ENCODE measurements around the gene MTA1. TPM values are rescaled to one million over a fixed set of nuclear protein-coding genes. Genes with fewer than 3 reads are reported as not detected.

MTA1 gene
- polyA plus RNA-seq, 4 donors, result 28.4 to 98.9 (median 51.9) TPM

- Histone ChIP-seq H3K36me3 (ENCODE audit: control insufficient read depth in 3 of 3, insufficient read depth in 2 of 3, low read depth in 1 of 3, low read length in 3 of 3) (peaks cover 0 to 30% (median 4%) of the 10 kb centered on the region in 3 donors), H3K27me3 (ENCODE audit: control insufficient read depth in 3 of 3, insufficient read depth in 3 of 3, low read length in 3 of 3) (peaks cover 3 to 18% (median 5%) of the 10 kb centered on the region in 3 donors), H3K4me3 (ENCODE audit: low read depth in 1 of 3, low read length in 3 of 3) (peak overlapping the region in 1 of 3 donors; percentile 42), H3K9me3 (ENCODE audit: control insufficient read depth in 2 of 2, insufficient read depth in 1 of 2, low read depth in 1 of 2, low read length in 1 of 2) (no peaks in the 10 kb centered on the region), H3K4me1 (ENCODE audit: control insufficient read depth in 3 of 3, insufficient read depth in 2 of 3, low read depth in 1 of 3, low read length in 2 of 3) (peaks cover 0 to 38% (median 0%) of the 10 kb centered on the region in 3 donors), H3K27ac (ENCODE audit: low read depth in 1 of 3, low read length in 2 of 3) (peak overlapping the region in 2 of 3 donors; percentile 29 to 77)
- FAIRE-seq (no peak), DNase-seq (no peak)
- 21 to 37% (median 22%) methylated on average over 5 to 7 of the region's 7 CpGs for WGBS, 3 donors
Observed at GRCh38 chr14:105473033-105473676, 53.5 kb downstream of the MTA1 start.

- FAIRE-seq, result no peak
- H3K27ac ChIP-seq (ENCODE audit: low read depth in 1 of 3, low read length in 2 of 3), result peak overlapping the region in 2 of 3 donors; percentile 70 to 77
- peak overlapping the region; percentile 37 to 59 (median 42) for H3K4me3 ChIP-seq (ENCODE audit: low read depth in 1 of 3, low read length in 3 of 3)
- H3K36me3 ChIP-seq (ENCODE audit: control insufficient read depth in 3 of 3, insufficient read depth in 2 of 3, low read depth in 1 of 3, low read length in 3 of 3), result peaks cover 0 to 23% (median 4%) of the 10 kb centered on the region in 3 donors
- peaks cover 0 to 38% (median 0%) of the 10 kb centered on the region in 3 donors for H3K4me1 ChIP-seq (ENCODE audit: control insufficient read depth in 3 of 3, insufficient read depth in 2 of 3, low read depth in 1 of 3, low read length in 2 of 3)
- H3K9me3 ChIP-seq (ENCODE audit: control insufficient read depth in 2 of 2, insufficient read depth in 1 of 2, low read depth in 1 of 2, low read length in 1 of 2), result no peaks in the 10 kb centered on the region
- WGBS, 3 donors, result 0 to 2% (median 1%) methylated on average over 39 to 60 of the region's 60 CpGs
- peaks cover 3 to 21% (median 5%) of the 10 kb centered on the region in 3 donors for H3K27me3 ChIP-seq (ENCODE audit: control insufficient read depth in 3 of 3, insufficient read depth in 3 of 3, low read length in 3 of 3)
- DNase-seq, result peak; percentile 43 to 93
Observed at GRCh38 chr14:105473677-105474482, 54.3 kb downstream of the MTA1 start.

GRCh38 chr14:105474483-105475268 lies 55.0 kb downstream of the MTA1 start, which contains the start of gene CRIP2:
Gene CRIP2 (plus strand): TSS chr14:105474821. CDS start chr14:105474863, 42 bp downstream.
- peaks cover 3 to 27% (median 7%) of the 10 kb centered on the region in 3 donors for H3K27me3 ChIP-seq (ENCODE audit: control insufficient read depth in 3 of 3, insufficient read depth in 3 of 3, low read length in 3 of 3)
- H3K36me3 ChIP-seq (ENCODE audit: control insufficient read depth in 3 of 3, insufficient read depth in 2 of 3, low read depth in 1 of 3, low read length in 3 of 3), result peaks cover 0 to 20% (median under 1%) of the 10 kb centered on the region in 3 donors
- FAIRE-seq (no peak), DNase-seq (peak in 1 of 2 donors; percentile 76)
- no peaks in the 10 kb centered on the region for H3K9me3 ChIP-seq (ENCODE audit: control insufficient read depth in 2 of 2, insufficient read depth in 1 of 2, low read depth in 1 of 2, low read length in 1 of 2)
- peak within 1 kb of the TSS; percentile 48 to 59 (median 53) for H3K4me3 ChIP-seq (ENCODE audit: low read depth in 1 of 3, low read length in 3 of 3)
- 0 to 1% (median 1%) methylated on average over 62 to 118 of the region's 118 CpGs for WGBS, 3 donors
- peak within 1 kb of the TSS in 2 of 3 donors; percentile 77 to 86 for H3K27ac ChIP-seq (ENCODE audit: low read depth in 1 of 3, low read length in 2 of 3)
- H3K4me1 ChIP-seq (ENCODE audit: control insufficient read depth in 3 of 3, insufficient read depth in 2 of 3, low read depth in 1 of 3, low read length in 2 of 3), result peaks cover 0 to 38% (median 0%) of the 10 kb centered on the region in 3 donors

GRCh38 chr14:105475269-105476096 lies 55.9 kb downstream of the MTA1 start:
- peaks cover 0 to 41% (median 0%) of the 10 kb centered on the region in 3 donors for H3K4me1 ChIP-seq (ENCODE audit: control insufficient read depth in 3 of 3, insufficient read depth in 2 of 3, low read depth in 1 of 3, low read length in 2 of 3)
- H3K9me3 ChIP-seq (ENCODE audit: control insufficient read depth in 2 of 2, insufficient read depth in 1 of 2, low read depth in 1 of 2, low read length in 1 of 2), result no peaks in the 10 kb centered on the region
- WGBS, 3 donors, result 9 to 12% (median 12%) methylated on average over 42 to 48 of the region's 48 CpGs
- DNase-seq, result peak in 1 of 2 donors; percentile 50
- peak overlapping the region in 2 of 3 donors; percentile 37 to 86 for H3K27ac ChIP-seq (ENCODE audit: low read depth in 1 of 3, low read length in 2 of 3)
- FAIRE-seq, result no peak
- peaks cover 0 to 15% (median 0%) of the 10 kb centered on the region in 3 donors for H3K36me3 ChIP-seq (ENCODE audit: control insufficient read depth in 3 of 3, insufficient read depth in 2 of 3, low read depth in 1 of 3, low read length in 3 of 3)
- H3K4me3 ChIP-seq (ENCODE audit: low read depth in 1 of 3, low read length in 3 of 3), result peak overlapping the region; percentile 48 to 59 (median 53)
- peaks cover 3 to 30% (median 10%) of the 10 kb centered on the region in 3 donors for H3K27me3 ChIP-seq (ENCODE audit: control insufficient read depth in 3 of 3, insufficient read depth in 3 of 3, low read length in 3 of 3)

DNA sequence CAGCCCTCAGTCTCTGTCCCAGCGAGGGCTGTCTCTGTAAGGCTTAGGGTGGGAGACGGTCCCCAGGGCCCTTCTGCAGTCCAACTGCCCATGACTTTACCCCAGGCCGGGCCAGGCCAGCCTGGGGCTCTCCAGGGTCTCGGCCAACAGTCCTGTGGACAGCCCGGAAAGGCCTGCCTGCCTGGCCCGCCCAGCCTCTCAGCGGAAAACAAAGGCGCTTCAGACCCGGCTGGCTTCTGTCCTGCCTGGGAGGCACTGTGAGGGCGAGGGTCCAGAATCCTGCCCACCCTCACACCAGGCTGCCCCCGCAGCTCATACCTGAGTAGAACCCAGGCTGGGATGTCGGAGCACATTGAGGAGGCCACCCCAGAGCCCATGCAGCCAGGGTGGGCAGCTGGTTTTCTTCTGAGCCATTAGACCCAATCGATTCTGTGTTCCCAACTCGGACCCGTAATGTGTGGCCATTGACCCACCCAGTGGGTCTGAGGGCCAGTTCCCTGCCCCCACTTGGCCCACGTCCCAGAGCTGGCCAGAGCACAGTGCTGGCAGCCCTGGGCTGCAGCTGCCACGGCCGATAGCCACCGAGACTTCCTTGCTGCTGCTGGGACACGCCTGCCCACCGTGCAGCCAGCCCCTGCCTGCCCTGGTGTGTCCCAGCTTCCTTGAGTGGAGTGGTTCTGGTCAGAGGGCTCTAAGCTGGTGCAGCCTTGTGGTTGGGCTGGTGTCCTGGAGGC lies 56.6 kb downstream of the MTA1 start:
- Histone ChIP-seq H3K36me3 (ENCODE audit: control insufficient read depth in 3 of 3, insufficient read depth in 2 of 3, low read depth in 1 of 3, low read length in 3 of 3) (peaks cover 0 to 7% (median 0%) of the 10 kb centered on the region in 3 donors), H3K4me3 (ENCODE audit: low read depth in 1 of 3, low read length in 3 of 3) (peak overlapping the region in 2 of 3 donors; percentile 9 to 53), H3K4me1 (ENCODE audit: control insufficient read depth in 3 of 3, insufficient read depth in 2 of 3, low read depth in 1 of 3, low read length in 2 of 3) (peaks cover 0 to 45% (median 0%) of the 10 kb centered on the region in 3 donors), H3K9me3 (ENCODE audit: control insufficient read depth in 2 of 2, insufficient read depth in 1 of 2, low read depth in 1 of 2, low read length in 1 of 2) (no peaks in the 10 kb centered on the region), H3K27ac (ENCODE audit: low read depth in 1 of 3, low read length in 2 of 3) (peak overlapping the region in 2 of 3 donors; percentile 37 to 86), H3K27me3 (ENCODE audit: control insufficient read depth in 3 of 3, insufficient read depth in 3 of 3, low read length in 3 of 3) (peaks cover 3 to 30% (median 10%) of the 10 kb centered on the region in 3 donors)
- 32 to 36% (median 33%) methylated on average over 18 to 21 of the region's 21 CpGs for WGBS, 3 donors
- DNase-seq (peak in 1 of 2 donors; percentile 26), FAIRE-seq (no peak)

- Histone ChIP-seq H3K27ac (ENCODE audit: low read depth in 1 of 3, low read length in 2 of 3) (peak overlapping the region in 2 of 3 donors; percentile 37 to 86), H3K4me3 (ENCODE audit: low read depth in 1 of 3, low read length in 3 of 3) (peak overlapping the region in 1 of 3 donors; percentile 53), H3K27me3 (ENCODE audit: control insufficient read depth in 3 of 3, insufficient read depth in 3 of 3, low read length in 3 of 3) (peaks cover 3 to 30% (median 10%) of the 10 kb centered on the region in 3 donors), H3K9me3 (ENCODE audit: control insufficient read depth in 2 of 2, insufficient read depth in 1 of 2, low read depth in 1 of 2, low read length in 1 of 2) (no peaks in the 10 kb centered on the region), H3K4me1 (ENCODE audit: control insufficient read depth in 3 of 3, insufficient read depth in 2 of 3, low read depth in 1 of 3, low read length in 2 of 3) (peaks cover under 1 to 51% (median under 1%) of the 10 kb centered on the region in 3 donors), H3K36me3 (ENCODE audit: control insufficient read depth in 3 of 3, insufficient read depth in 2 of 3, low read depth in 1 of 3, low read length in 3 of 3) (peaks cover 0 to 6% (median 0%) of the 10 kb centered on the region in 3 donors)
- WGBS, 3 donors, result 24 to 44% (median 28%) methylated on average over 15 to 16 of the region's 16 CpGs
- FAIRE-seq (no peak), DNase-seq (peak in 1 of 2 donors; percentile 25)
Observed at GRCh38 chr14:105476831-105477659, 57.4 kb downstream of the MTA1 start.
